SU-DHL-6 (cell line): ENCODE data around the gene OLFM2.

Experiments
- H2AFZ ChIP-seq: fragments of 200-600 bp; sonication (generic); 2 replicates; pipeline ENCODE4 v1.6.1; 2014; ENCODE audit warnings: low read depth, mild to moderate bottlenecking, moderate library complexity, mixed read lengths, antibody characterized with exemption, low read length; ENCODE audit not compliant: severe bottlenecking
- H3F3A ChIP-seq: fragments of 200-600 bp; shearing (Covaris generic); 2 replicates; pipeline ENCODE4 v1.6.0; 2016; ENCODE audit warnings: antibody characterized with exemption, mild to moderate bottlenecking; ENCODE audit not compliant: insufficient read depth
- H3K27ac ChIP-seq: fragments of 200-600 bp; sonication (generic); 2 replicates; pipeline ENCODE4 v1.5.1; 2016; ENCODE audit warnings: low read depth, mild to moderate bottlenecking, low read length, moderate library complexity, mixed read lengths
- H3K27me3 ChIP-seq: fragments of 200-600 bp; sonication (generic), shearing (Covaris generic); 2 replicates; pipeline ENCODE4 v1.6.0; 2014; ENCODE audit warnings: mild to moderate bottlenecking, low read length
- H3K36me3 ChIP-seq: fragments of 200-600 bp; sonication (generic); 2 replicates; pipeline ENCODE4 v1.6.1; 2014; ENCODE audit warnings: mild to moderate bottlenecking, low read length, mixed read lengths
- H3K4me2 ChIP-seq: fragments of 300-600, 200-600 bp; shearing (Covaris generic), sonication (generic); 2 replicates; pipeline ENCODE4 v1.6.0; 2014; ENCODE audit warnings: low read length, low read depth, mild to moderate bottlenecking; ENCODE audit not compliant: poor library complexity, severe bottlenecking
- H3K4me3 ChIP-seq: fragments of 200-600 bp; sonication (generic); 2 replicates; pipeline ENCODE4 v1.5.1; 2014; ENCODE audit warnings: antibody characterized with exemption, low read length, mild to moderate bottlenecking, mixed read lengths; ENCODE audit not compliant: insufficient read depth, poor library complexity, severe bottlenecking
- H3K79me2 ChIP-seq: fragments of 200-600 bp; sonication (generic); 2 replicates; pipeline ENCODE4 v1.6.1; 2014; ENCODE audit warnings: mild to moderate bottlenecking, low read length, moderate library complexity; ENCODE audit not compliant: insufficient read depth
- H3K9ac ChIP-seq: fragments of 200-600 bp; sonication (generic); 2 replicates; pipeline ENCODE4 v1.7.0; 2014; ENCODE audit warnings: mild to moderate bottlenecking, low read length
- H3K9me2 ChIP-seq: fragments of 200-600 bp; sonication (generic); replicated peaks from 2 replicates; pipeline ENCODE4 v1.6.1; 2014; ENCODE audit warnings: low read length; ENCODE audit not compliant: insufficient read depth
- H3K9me3 ChIP-seq: fragments of 200-600 bp; sonication (generic); 2 replicates; pipeline ENCODE4 v1.6.1; 2014; ENCODE audit warnings: low read length, mixed read lengths; ENCODE audit not compliant: insufficient read depth
- H4K20me1 ChIP-seq: fragments of 200-600 bp; sonication (generic); 2 replicates; pipeline ENCODE4 v1.6.1; 2014; ENCODE audit warnings: low read depth, mild to moderate bottlenecking, antibody characterized with exemption, low read length, moderate library complexity, mixed read lengths
- EZH2phosphoT487 ChIP-seq: fragments of 200-600 bp; sonication (generic), shearing (Covaris generic); conservative IDR thresholded peaks from 2 replicates; pipeline ENCODE4 v1.6.1; 2018; ENCODE audit warnings: mild to moderate bottlenecking, antibody characterized with exemption, low read length, moderate library complexity, mixed read lengths
- TF ChIP-seq, protein P1 (sequence below): fragments of 200-600 bp; sonication (generic); IDR thresholded peaks from one replicate; pipeline ENCODE4 v1.5.1; 2017; ENCODE audit warnings: antibody characterized with exemption, mild to moderate bottlenecking, low read length, moderate library complexity; ENCODE audit not compliant: insufficient read depth, poor library complexity, severe bottlenecking

Gene OLFM2

DNA sequence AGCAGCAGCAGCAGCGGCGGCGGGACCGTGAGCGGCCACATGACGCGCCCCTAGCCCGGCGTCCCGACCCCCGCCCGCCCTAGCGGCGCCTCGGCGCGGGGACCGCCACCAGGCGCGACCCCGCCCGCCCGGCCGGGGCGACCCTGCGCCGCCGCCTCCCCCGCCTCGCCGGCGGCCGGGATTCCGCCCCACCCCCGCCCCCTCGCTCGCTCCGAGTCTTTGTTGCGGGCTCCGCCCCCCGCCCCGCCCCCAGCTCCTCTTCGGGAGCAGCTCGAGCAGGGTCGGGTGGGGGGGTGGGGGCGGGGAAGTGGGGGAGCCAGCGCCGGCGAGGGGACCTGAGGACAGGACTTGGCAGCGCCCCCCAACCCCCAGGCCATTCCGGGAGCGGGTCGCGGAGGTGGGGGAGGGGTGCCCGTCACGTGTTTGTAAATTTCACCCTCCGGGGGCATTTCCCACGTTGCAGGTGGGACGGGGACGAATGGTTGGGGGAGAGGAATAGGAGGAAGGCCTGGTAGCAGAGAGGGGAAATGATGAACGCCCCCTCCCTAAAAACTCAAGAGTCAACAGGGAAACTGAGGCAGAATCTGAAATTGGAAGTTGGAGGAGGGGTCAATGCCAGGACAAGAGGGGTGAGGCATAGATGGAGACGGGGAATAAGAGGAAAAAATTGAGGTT is at the start of gene OLFM2:
TSS of gene OLFM2 (minus strand) at position 190 of the 675 bp plus-strand sequence. CDS start at position 41, 149 bp downstream.
- no peaks in the 10 kb centered on the region for H3F3A ChIP-seq
- H3K36me3 ChIP-seq, result no peaks in the 10 kb centered on the region
- no peak within 1 kb of the TSS for H2AFZ ChIP-seq
- no peaks in the 10 kb centered on the region for H4K20me1 ChIP-seq
- no peaks in the 10 kb centered on the region for H3K27me3 ChIP-seq
- no peak within 1 kb of the TSS for H3K9ac ChIP-seq
- no peak for TF ChIP-seq EZH2phosphoT487
- TF ChIP-seq, protein P1, sequence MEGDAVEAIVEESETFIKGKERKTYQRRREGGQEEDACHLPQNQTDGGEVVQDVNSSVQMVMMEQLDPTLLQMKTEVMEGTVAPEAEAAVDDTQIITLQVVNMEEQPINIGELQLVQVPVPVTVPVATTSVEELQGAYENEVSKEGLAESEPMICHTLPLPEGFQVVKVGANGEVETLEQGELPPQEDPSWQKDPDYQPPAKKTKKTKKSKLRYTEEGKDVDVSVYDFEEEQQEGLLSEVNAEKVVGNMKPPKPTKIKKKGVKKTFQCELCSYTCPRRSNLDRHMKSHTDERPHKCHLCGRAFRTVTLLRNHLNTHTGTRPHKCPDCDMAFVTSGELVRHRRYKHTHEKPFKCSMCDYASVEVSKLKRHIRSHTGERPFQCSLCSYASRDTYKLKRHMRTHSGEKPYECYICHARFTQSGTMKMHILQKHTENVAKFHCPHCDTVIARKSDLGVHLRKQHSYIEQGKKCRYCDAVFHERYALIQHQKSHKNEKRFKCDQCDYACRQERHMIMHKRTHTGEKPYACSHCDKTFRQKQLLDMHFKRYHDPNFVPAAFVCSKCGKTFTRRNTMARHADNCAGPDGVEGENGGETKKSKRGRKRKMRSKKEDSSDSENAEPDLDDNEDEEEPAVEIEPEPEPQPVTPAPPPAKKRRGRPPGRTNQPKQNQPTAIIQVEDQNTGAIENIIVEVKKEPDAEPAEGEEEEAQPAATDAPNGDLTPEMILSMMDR, result no peak
- no peaks in the 10 kb centered on the region for H3K9me2 ChIP-seq
- no peak within 1 kb of the TSS for H3K4me3 ChIP-seq
- H3K79me2 ChIP-seq, result no peaks in the 10 kb centered on the region
- no peak within 1 kb of the TSS for H3K4me2 ChIP-seq
- no peak within 1 kb of the TSS for H3K27ac ChIP-seq
- H3K9me3 ChIP-seq, result 0 out of 2 replicates have a peak, but pooled peaks cover under 1% of the 10 kb centered on the region

DNA sequence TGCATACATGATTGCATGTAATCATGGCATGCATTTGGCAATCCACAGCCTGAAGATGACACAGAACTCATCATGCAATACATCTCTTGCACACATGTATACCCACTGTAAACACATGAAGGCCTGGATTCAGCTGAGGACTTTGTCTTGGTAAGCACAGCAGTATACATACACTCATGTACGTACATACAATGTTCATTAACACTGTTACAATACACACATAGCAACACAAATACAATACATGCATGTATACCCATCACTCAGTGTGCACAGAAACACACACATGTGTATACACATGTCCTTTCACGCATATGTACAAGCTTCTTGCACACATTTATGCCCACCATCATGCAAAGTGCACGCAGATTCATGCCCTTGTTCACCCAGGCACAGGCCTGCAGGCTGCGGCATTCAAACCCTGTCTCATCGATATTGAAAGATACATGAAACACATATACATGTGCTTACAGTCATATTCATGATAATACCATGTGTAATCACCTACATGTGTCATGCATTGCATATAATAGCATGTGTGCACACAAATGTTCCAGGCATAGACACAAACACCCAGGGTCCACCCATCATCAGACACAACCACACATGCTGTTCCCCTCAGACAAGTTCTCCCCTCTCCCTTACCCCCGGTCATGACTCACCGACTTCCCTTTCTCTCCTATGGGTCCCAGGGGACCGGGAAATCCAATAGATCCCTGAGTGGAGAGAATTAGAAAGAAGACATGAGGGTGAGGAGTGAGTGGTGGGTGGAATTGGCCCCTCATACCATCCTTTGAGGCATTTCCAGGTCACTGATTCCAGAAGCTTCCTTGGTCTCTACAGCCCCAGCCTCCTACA is 45.3 kb upstream of the OLFM2 start:
- Histone ChIP-seq H3K27ac (no peak overlapping the region), H3K27me3 (no peaks in the 10 kb centered on the region), H3K4me3 (no peak overlapping the region), H3K79me2 (no peaks in the 10 kb centered on the region), H3K9me3 (no peaks in the 10 kb centered on the region), H3K9me2 (no peaks in the 10 kb centered on the region), H3F3A (no peaks in the 10 kb centered on the region), H3K36me3 (no peaks in the 10 kb centered on the region), H3K9ac (no peak overlapping the region), H3K4me2 (no peak overlapping the region), H4K20me1 (no peaks in the 10 kb centered on the region), H2AFZ (no peak overlapping the region)
- TF ChIP-seq, protein P1, result no peak
- TF ChIP-seq EZH2phosphoT487, result no peak

DNA sequence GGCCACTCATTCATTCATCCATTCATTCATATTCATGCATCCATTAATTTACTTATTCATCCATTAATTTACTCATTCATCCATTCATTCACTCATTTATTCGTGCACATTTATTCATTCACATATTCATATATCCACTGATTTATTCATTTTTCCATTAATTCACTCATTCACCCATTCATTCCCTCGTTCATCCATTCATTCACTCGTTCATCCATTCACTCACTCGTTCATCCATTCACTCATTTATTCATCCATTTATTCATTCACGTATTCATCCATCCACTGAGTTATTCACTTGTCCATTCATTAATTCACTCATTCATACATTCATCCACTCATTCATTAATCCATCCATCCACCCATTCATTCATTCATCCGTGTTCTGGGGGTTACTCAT is 35.8 kb upstream of the OLFM2 start:
- Histone ChIP-seq H4K20me1 (no peaks in the 10 kb centered on the region), H3K9ac (no peak overlapping the region), H3K4me2 (no peak overlapping the region), H3K36me3 (no peaks in the 10 kb centered on the region), H3K79me2 (no peaks in the 10 kb centered on the region), H3K4me3 (no peak overlapping the region), H3K9me3 (no peaks in the 10 kb centered on the region), H3K27ac (no peak overlapping the region), H3K27me3 (no peaks in the 10 kb centered on the region), H2AFZ (no peak overlapping the region), H3F3A (no peaks in the 10 kb centered on the region), H3K9me2 (no peaks in the 10 kb centered on the region)
- TF ChIP-seq, protein P1, result no peak
- no peak for TF ChIP-seq EZH2phosphoT487
